AG09309 (cell line): ENCODE results near the gene SLCO1A2.

Source experiments
- DNase-seq: peaks from one replicate; pipeline ENCODE4 v3.0.0-alpha.2; 2010; ENCODE audit warnings: low read depth
- H3K4me3 ChIP-seq: 2 replicates; pipeline ENCODE4 v1.5.1; 2011; ENCODE audit warnings: mild to moderate bottlenecking, low read depth, low read length, moderate library complexity; ENCODE audit not compliant: control insufficient read depth
- TF ChIP-seq, protein P1 (sequence below): IDR thresholded peaks from 2 replicates; pipeline ENCODE4 v1.5.1; 2011; ENCODE audit warnings: mild to moderate bottlenecking, low read depth, low read length, inconsistent platforms; ENCODE audit not compliant: insufficient read depth, control insufficient read depth; ENCODE audit errors: missing control alignments

SLCO1A2 gene

DNA sequence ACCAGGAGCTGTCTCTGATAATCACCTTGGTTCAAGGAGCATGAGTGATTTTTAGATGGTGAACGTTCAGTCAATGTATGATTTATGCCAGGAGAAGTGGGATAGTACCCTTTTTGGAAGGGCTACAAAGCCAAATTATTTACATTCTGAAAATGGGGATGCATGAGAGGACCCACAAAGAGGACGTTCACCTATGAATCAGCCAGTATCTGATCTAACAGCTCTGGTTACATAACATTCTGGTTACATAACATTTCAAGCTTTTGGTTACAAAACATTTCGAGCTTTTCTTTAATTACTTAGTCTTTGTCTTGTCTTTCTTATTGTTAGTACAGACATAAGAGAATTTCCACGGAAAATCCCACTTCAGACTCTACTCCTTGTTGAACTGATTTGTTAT, 68.8 kb downstream of the SLCO1A2 start:
- no peak for DNase-seq
- no peak overlapping the region for H3K4me3 ChIP-seq
- TF ChIP-seq, protein P1, sequence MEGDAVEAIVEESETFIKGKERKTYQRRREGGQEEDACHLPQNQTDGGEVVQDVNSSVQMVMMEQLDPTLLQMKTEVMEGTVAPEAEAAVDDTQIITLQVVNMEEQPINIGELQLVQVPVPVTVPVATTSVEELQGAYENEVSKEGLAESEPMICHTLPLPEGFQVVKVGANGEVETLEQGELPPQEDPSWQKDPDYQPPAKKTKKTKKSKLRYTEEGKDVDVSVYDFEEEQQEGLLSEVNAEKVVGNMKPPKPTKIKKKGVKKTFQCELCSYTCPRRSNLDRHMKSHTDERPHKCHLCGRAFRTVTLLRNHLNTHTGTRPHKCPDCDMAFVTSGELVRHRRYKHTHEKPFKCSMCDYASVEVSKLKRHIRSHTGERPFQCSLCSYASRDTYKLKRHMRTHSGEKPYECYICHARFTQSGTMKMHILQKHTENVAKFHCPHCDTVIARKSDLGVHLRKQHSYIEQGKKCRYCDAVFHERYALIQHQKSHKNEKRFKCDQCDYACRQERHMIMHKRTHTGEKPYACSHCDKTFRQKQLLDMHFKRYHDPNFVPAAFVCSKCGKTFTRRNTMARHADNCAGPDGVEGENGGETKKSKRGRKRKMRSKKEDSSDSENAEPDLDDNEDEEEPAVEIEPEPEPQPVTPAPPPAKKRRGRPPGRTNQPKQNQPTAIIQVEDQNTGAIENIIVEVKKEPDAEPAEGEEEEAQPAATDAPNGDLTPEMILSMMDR = no peak

GRCh38 chr12:21264232-21264631, 70.5 kb downstream of the SLCO1A2 start:
- DNase-seq = no peak
- H3K4me3 ChIP-seq = no peak overlapping the region
- TF ChIP-seq, protein P1 = no peak

GRCh38 chr12:21257172-21257571, 77.5 kb downstream of the SLCO1A2 start:
- no peak overlapping the region for H3K4me3 ChIP-seq
- no peak for DNase-seq
- TF ChIP-seq, protein P1 = no peak

- TF ChIP-seq, protein P1 = no peak
- H3K4me3 ChIP-seq = no peak overlapping the region
- DNase-seq = no peak
Measured at GRCh38 chr12:21252070-21252469, 82.6 kb downstream of the SLCO1A2 start.

DNA sequence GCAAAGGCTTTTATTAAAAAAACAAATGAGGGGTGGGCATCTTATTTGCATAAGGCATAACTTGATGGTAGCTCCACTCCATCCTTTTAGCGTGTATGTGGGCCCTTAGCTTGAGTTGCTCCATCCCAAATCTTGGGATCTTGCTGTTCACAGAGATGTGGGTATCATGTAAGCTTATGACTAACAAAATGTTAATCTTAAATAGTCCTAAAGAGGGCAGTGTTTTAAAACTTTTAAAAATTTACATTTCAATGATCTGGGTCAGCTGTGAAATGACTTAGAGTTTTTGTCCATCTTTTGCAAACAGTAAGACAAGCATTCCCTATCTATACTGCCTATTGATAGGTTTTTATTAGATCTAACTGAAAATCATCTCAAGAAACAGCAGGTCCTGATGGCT, 86.0 kb downstream of the SLCO1A2 start:
- TF ChIP-seq, protein P1 = peak; percentile 1
- H3K4me3 ChIP-seq = no peak overlapping the region
- no peak for DNase-seq

- H3K4me3 ChIP-seq = no peak overlapping the region
- TF ChIP-seq, protein P1 = no peak
- DNase-seq = no peak
Measured at GRCh38 chr12:21239866-21240265, 94.9 kb downstream of the SLCO1A2 start.

DNA sequence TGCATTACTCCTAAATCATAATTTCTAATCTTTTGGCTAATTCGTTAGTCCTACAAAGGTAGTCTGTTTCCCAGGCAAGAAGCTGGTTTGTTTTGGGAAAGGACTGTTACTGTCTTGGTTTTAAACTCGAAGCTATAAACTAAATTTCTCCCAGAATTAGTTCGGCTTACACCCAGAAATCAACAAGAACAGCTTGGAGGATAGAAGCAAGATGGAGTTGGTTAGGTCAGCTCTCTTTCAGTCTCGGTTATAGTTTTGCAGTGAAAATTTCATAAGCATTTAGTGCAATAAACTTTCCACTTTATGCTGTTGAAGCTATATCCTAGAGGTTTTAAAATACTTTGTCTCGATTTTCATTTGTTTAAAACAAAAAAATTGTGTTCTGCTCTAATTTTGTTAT, 100.3 kb downstream of the SLCO1A2 start:
- TF ChIP-seq, protein P1 = no peak
- H3K4me3 ChIP-seq = no peak overlapping the region
- no peak for DNase-seq
